K562 (cell line): ENCODE measurements around the gene PPL. TPM values are rescaled to one million over a fixed set of nuclear protein-coding genes. Genes with fewer than 3 reads are reported as not detected.
A peak's percentile ranks its signal among the peaks of the same experiment; 100 is the strongest.

Experiments used
- ARID2 ChIP-seq: fragments of 450-650 bp; IDR thresholded peaks from 2 replicates; pipeline ENCODE4 v1.6.1; 2017; ENCODE audit warnings: antibody characterized with exemption, mild to moderate bottlenecking
- REST ChIP-seq, 2 experiments: fragments of 450-650 bp; formaldehyde crosslinking in 1 of 2; IDR thresholded peaks; 2 replicates each; pipeline versions ENCODE4 v1.4.0 to v1.6.1; 2014 to 2020; ENCODE audit warnings: mild to moderate bottlenecking in 2 of 2, borderline replicate concordance in 1 of 2, low read depth in 1 of 2
- ZBTB40 ChIP-seq, 2 experiments: fragments of 450-650 bp in 1 of 2; sonication (generic) in 1 of 2; formaldehyde crosslinking in 1 of 2; IDR thresholded peaks; 2 replicates each; pipeline versions ENCODE4 v1.7.1 to v1.9.0; 2016 to 2022; ENCODE audit warnings: inconsistent platforms in 1 of 2, mild to moderate bottlenecking in 1 of 2, missing genetic modification reagents in 1 of 2
- polyA plus RNA-seq, 8 experiments: library from polyadenylated mRNA; depleted of rRNA in 4 of 8; stranded (reverse) in 5 of 8; unstranded in 3 of 8; fragments of >200 nt; fragmentation: Nextera tagmentation in 2 of 8; fragmentation: Illumina TruSeq in 1 of 8; extraction: Ambion mirVana in 2 of 8; extraction: Trizol in 1 of 8; gene quantifications; 2 replicates each; pipeline versions ENCODE4 v1.2.1 to v1.2.3, GENCODE V29; 2011 to 2014; ENCODE audit warnings: inconsistent platforms in 1 of 8, missing spikeins in 1 of 8
- total RNA-seq, 7 experiments: library from RNA; depleted of rRNA in 6 of 7; stranded (reverse); fragments of >200 nt in 6 of 7; fragmentation: Illumina TruSeq in 2 of 7; extraction: Trizol in 2 of 7; gene quantifications; 2 replicates each; pipeline versions ENCODE4 v1.2.1 to v1.2.3, GENCODE V29; 2011 to 2021; ENCODE audit warnings: low replicate concordance in 1 of 7
- TF ChIP-seq, protein P1 (sequence below): sonication (generic); formaldehyde crosslinking; IDR thresholded peaks from 2 replicates; pipeline ENCODE4 v1.8.1; 2023; ENCODE audit warnings: mild to moderate bottlenecking, missing genetic modification reagents

Gene PPL
- total and polyA plus RNA-seq, 9 of the 15 experiments (the other 6 are each of a cell fraction or from before 2014, with no cell fraction given) = 0.01 to 0.15 (median 0.07) TPM; not detected in 3

DNA sequence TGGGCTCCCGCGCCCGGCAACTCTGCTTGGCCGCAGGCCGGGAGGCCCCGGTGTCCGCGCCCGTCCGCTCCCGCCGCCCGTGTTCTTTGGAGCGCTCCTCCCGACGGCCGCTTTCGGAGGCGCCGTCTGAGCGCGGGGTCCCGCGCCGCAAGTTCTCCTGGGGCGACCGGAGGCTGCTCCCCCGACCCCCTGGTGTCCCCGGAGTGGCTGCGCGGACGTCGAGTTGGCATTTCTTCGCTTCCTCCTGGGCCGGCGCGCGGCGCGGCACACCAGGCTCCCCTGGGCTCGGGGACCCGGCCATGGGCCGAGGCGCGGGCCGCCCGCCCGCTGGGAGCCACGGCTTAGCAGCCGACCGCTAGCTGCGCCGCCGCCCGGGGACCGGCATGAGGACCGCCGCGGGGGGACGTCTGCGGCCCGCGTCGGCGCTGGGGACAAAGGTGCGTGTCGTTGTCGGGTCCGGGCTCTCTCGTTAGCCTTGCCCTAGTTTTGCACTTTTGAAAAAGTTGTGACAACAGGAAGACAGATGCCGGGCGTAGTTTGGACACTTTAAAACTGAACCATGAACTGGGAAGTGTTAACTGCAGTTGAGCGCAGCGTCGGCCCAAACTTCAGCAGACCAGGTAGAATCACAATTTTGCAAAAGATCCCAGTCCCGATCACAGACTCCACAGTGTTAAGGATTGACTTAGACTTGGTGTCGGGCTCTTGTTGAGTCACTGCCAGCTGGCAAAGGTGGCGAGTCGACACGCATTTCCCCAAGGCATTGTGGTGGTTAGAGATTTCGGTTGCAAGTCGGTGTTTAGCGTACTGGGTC, 89.0 kb downstream of the PPL start (continued):
- TF ChIP-seq, protein P1, sequence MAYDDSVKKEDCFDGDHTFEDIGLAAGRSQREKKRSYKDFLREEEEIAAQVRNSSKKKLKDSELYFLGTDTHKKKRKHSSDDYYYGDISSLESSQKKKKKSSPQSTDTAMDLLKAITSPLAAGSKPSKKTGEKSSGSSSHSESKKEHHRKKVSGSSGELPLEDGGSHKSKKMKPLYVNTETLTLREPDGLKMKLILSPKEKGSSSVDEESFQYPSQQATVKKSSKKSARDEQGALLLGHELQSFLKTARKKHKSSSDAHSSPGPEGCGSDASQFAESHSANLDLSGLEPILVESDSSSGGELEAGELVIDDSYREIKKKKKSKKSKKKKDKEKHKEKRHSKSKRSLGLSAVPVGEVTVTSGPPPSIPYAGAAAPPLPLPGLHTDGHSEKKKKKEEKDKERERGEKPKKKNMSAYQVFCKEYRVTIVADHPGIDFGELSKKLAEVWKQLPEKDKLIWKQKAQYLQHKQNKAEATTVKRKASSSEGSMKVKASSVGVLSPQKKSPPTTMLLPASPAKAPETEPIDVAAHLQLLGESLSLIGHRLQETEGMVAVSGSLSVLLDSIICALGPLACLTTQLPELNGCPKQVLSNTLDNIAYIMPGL = no peak
- TF ChIP-seq REST (IDR thresholded peaks at IDR 0.05; ENCODE audit: borderline replicate concordance) = 0 out of 2 replicates have a peak, but pooled peaks have one; percentile 4
- TF ChIP-seq REST (CRISPR knock-in tag; IDR thresholded peaks at IDR 0.05; ENCODE audit: low read depth) = no peak
- peak; percentile 24; the same call in 1 of the 2 replicates for TF ChIP-seq ZBTB40 (IDR thresholded peaks at IDR 0.05)
- no peak for TF ChIP-seq ZBTB40 (CRISPR knock-in tag; IDR thresholded peaks at IDR 0.05)
- no peak for TF ChIP-seq ARID2
